Measurements from ENCODE around the gene CLCA1. TPM values are rescaled to one million over a fixed set of nuclear protein-coding genes. Genes with fewer than 3 reads are reported as not detected.

Gene CLCA1
- total RNA-seq, 1 experiment from 2014 or later: not detected

GRCh38 chr1:86521522-86521891 lies 52.8 kb downstream of the CLCA1 start:
- no peaks in the 10 kb centered on the region for H4K20me1 ChIP-seq (ENCODE audit: low read length)
- no peak for ATAC-seq
- ChIA-PET CTCF (interaction anchor here (0.7 kb wide), 1 partner anchor 1019 kb away, joined by 4 read pairs; no protein-coding TSS in a partner anchor), POLR2A (ENCODE audit: unreplicated experiment) (no interaction called here)
- no peak overlapping the region for H2AFZ ChIP-seq (ENCODE audit: low read length)
- H3K4me2 ChIP-seq (ENCODE audit: low read length): no peak overlapping the region
- no peaks in the 10 kb centered on the region for H3K9me3 ChIP-seq (ENCODE audit: low read length)
- H3K79me2 ChIP-seq (ENCODE audit: low read length): no peaks in the 10 kb centered on the region
- intact Hi-C loops (cut with micrococcal nuclease): no loop called here
- H3K9ac ChIP-seq (ENCODE audit: low read length): no peak overlapping the region
- no peak overlapping the region for H3K27ac ChIP-seq (ENCODE audit: low read length)
- peaks cover 9% of the 10 kb centered on the region; the same call in 1 of the 2 replicates for H3K4me1 ChIP-seq (ENCODE audit: insufficient read depth, low read length)
- no peaks in the 10 kb centered on the region for H3K36me3 ChIP-seq (ENCODE audit: low read depth, low read length)
- H3K4me3 ChIP-seq (ENCODE audit: low read length): no peak overlapping the region
- no TSS peak for BruUV-seq (replicated peaks)
- H3K27me3 ChIP-seq (ENCODE audit: low read length): 0 out of 2 replicates have a peak, but pooled peaks cover 6% of the 10 kb centered on the region
- DNase-seq: no peak
- no peaks in the 10 kb centered on the region for H3F3A ChIP-seq (ENCODE audit: low read length, unreplicated experiment)
- no peak for TF ChIP-seq CTCF (conservative IDR thresholded peaks at IDR 0.05; ENCODE audit: low read depth, low read length)
- no peak for TF ChIP-seq EZH2phosphoT487 (IDR thresholded peaks at IDR 0.05; ENCODE audit: borderline replicate concordance, low read length)
- no peak for TF ChIP-seq EZH2 (IDR thresholded peaks at IDR 0.05; ENCODE audit: low read length, unreplicated experiment)
- no peaks in the 10 kb centered on the region for H3K9me2 ChIP-seq (replicated peaks; ENCODE audit: low read length)

DNA sequence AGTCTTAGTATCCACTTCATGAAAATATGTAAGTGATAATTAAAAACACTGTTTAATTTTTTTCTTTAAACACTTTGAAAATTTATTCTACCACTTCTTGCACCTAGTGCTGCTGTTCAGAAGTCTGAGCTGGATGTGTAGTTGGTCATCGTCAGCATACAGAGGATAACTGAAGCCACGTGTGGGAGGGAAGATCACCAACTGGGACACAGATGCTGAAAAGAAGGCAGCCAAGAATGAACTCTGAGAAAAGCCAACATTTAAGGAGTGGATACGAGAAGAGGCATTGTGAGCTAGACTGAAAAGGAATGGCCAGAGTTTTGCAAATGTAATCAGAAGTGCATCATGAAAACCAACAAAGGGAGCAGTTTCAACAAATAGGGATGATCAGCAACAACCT lies 53.5 kb downstream of the CLCA1 start:
- no TSS peak for BruUV-seq (replicated peaks)
- ChIA-PET CTCF (no interaction called here), POLR2A (ENCODE audit: unreplicated experiment) (no interaction called here)
- Histone ChIP-seq H3K4me1 (ENCODE audit: insufficient read depth, low read length) (peaks cover 6% of the 10 kb centered on the region; the same call in 1 of the 2 replicates), H3K27ac (ENCODE audit: low read length) (no peak overlapping the region), H3K36me3 (ENCODE audit: low read depth, low read length) (no peaks in the 10 kb centered on the region), H3K9me3 (ENCODE audit: low read length) (no peaks in the 10 kb centered on the region), H3K4me2 (ENCODE audit: low read length) (no peak overlapping the region), H3K9me2 (replicated peaks; ENCODE audit: low read length) (no peaks in the 10 kb centered on the region), H3F3A (ENCODE audit: low read length, unreplicated experiment) (no peaks in the 10 kb centered on the region), H3K79me2 (ENCODE audit: low read length) (no peaks in the 10 kb centered on the region), H4K20me1 (ENCODE audit: low read length) (no peaks in the 10 kb centered on the region), H3K27me3 (ENCODE audit: low read length) (0 out of 2 replicates have a peak, but pooled peaks cover 6% of the 10 kb centered on the region), H3K4me3 (ENCODE audit: low read length) (no peak overlapping the region), H3K9ac (ENCODE audit: low read length) (no peak overlapping the region), H2AFZ (ENCODE audit: low read length) (no peak overlapping the region)
- DNase-seq (no peak), ATAC-seq (no peak)
- TF ChIP-seq EZH2 (IDR thresholded peaks at IDR 0.05; ENCODE audit: low read length, unreplicated experiment) (no peak), CTCF (conservative IDR thresholded peaks at IDR 0.05; ENCODE audit: low read depth, low read length) (no peak), EZH2phosphoT487 (IDR thresholded peaks at IDR 0.05; ENCODE audit: borderline replicate concordance, low read length) (no peak)
- intact Hi-C loops (cut with micrococcal nuclease): no loop called here

GRCh38 chr1:86523670-86524354 lies 55.1 kb downstream of the CLCA1 start:
- no peak overlapping the region for H3K4me3 ChIP-seq (ENCODE audit: low read length)
- no peak overlapping the region for H2AFZ ChIP-seq (ENCODE audit: low read length)
- no peaks in the 10 kb centered on the region for H3F3A ChIP-seq (ENCODE audit: low read length, unreplicated experiment)
- H3K4me2 ChIP-seq (ENCODE audit: low read length): no peak overlapping the region
- intact Hi-C loops (cut with micrococcal nuclease): no loop called here
- no peaks in the 10 kb centered on the region for H3K36me3 ChIP-seq (ENCODE audit: low read depth, low read length)
- ChIA-PET CTCF (no interaction called here), POLR2A (ENCODE audit: unreplicated experiment) (no interaction called here)
- no peak for ATAC-seq
- H3K79me2 ChIP-seq (ENCODE audit: low read length): no peaks in the 10 kb centered on the region
- H3K4me1 ChIP-seq (ENCODE audit: insufficient read depth, low read length): no peaks in the 10 kb centered on the region
- TF ChIP-seq EZH2 (IDR thresholded peaks at IDR 0.05; ENCODE audit: low read length, unreplicated experiment): no peak
- no peak for TF ChIP-seq EZH2phosphoT487 (IDR thresholded peaks at IDR 0.05; ENCODE audit: borderline replicate concordance, low read length)
- TF ChIP-seq CTCF (conservative IDR thresholded peaks at IDR 0.05; ENCODE audit: low read depth, low read length): no peak
- 0 out of 2 replicates have a peak, but pooled peaks cover 6% of the 10 kb centered on the region for H3K27me3 ChIP-seq (ENCODE audit: low read length)
- no peak for DNase-seq
- BruUV-seq (replicated peaks): no TSS peak
- no peaks in the 10 kb centered on the region for H3K9me2 ChIP-seq (replicated peaks; ENCODE audit: low read length)
- H3K9ac ChIP-seq (ENCODE audit: low read length): no peak overlapping the region
- no peaks in the 10 kb centered on the region for H4K20me1 ChIP-seq (ENCODE audit: low read length)
- H3K9me3 ChIP-seq (ENCODE audit: low read length): no peaks in the 10 kb centered on the region
- no peak overlapping the region for H3K27ac ChIP-seq (ENCODE audit: low read length)
